Endothelial cell (in vitro differentiated cells): ENCODE results near the gene FRG2B. TPM values are rescaled to one million over a fixed set of nuclear protein-coding genes. Genes with fewer than 3 reads are reported as not detected.
A peak's percentile ranks its signal among the peaks of the same experiment; 100 is the strongest.
"Not testable (repeated sequence)": the region's sequence is repeated elsewhere in the genome, so short reads cannot be mapped to it uniquely, and the experiment has no call there.

Experiments
- DNase-seq: peaks from one replicate; pipeline ENCODE4 v3.0.0; 2021; ENCODE audit warnings: low spot score
- H3K27ac Mint-ChIP-seq: one replicate; pipeline ENCODE4 v1.8.0; 2021; ENCODE audit warnings: mixed read lengths, inconsistent platforms; ENCODE audit not compliant: unreplicated experiment
- H3K27me3 Mint-ChIP-seq: one replicate; pipeline ENCODE4 v1.8.0; 2021; ENCODE audit warnings: mild to moderate bottlenecking, moderate library complexity, mixed read lengths, inconsistent platforms; ENCODE audit not compliant: unreplicated experiment
- H3K36me3 Mint-ChIP-seq: one replicate; pipeline ENCODE4 v1.8.0; 2021; ENCODE audit warnings: mild to moderate bottlenecking, low read depth, mixed read lengths, inconsistent platforms; ENCODE audit not compliant: unreplicated experiment
- H3K4me1 Mint-ChIP-seq: one replicate; pipeline ENCODE4 v1.8.0; 2021; ENCODE audit warnings: mild to moderate bottlenecking, mixed read lengths, inconsistent platforms; ENCODE audit not compliant: unreplicated experiment
- H3K4me3 Mint-ChIP-seq: one replicate; pipeline ENCODE4 v1.8.0; 2021; ENCODE audit warnings: mild to moderate bottlenecking, mixed read lengths, inconsistent platforms; ENCODE audit not compliant: unreplicated experiment
- H3K9me3 Mint-ChIP-seq: one replicate; pipeline ENCODE4 v1.8.0; 2021; ENCODE audit warnings: mixed read lengths, inconsistent platforms; ENCODE audit not compliant: unreplicated experiment
- CTCF ChIP-seq: fragments of 200-600 bp; sonication (generic); IDR thresholded peaks from one replicate; pipeline ENCODE4 v1.5.0; 2021; ENCODE audit warnings: antibody characterized with exemption; ENCODE audit not compliant: unreplicated experiment
- total RNA-seq: library from RNA; stranded (reverse); fragmentation: NEBNext Ultra II Directional; extraction: Animal tissue kit (Norgen Biotek cat#: 25700); gene quantifications from one replicate; pipeline ENCODE4 v1.2.1, GENCODE V29; 2021; ENCODE audit not compliant: unreplicated experiment

The FRG2B gene
- total RNA-seq, 1 donor from 2014 or later, result 0.13 TPM

- no peak for TF ChIP-seq CTCF
- no peaks in the 10 kb centered on the region for H3K4me1 Mint-ChIP-seq
- DNase-seq, result no peak
- no peaks in the 10 kb centered on the region for H3K36me3 Mint-ChIP-seq
- H3K9me3 Mint-ChIP-seq, result no peaks in the 10 kb centered on the region
- H3K27me3 Mint-ChIP-seq, result peaks cover 3% of the 10 kb centered on the region
- no peak overlapping the region for H3K27ac Mint-ChIP-seq
- no peak overlapping the region for H3K4me3 Mint-ChIP-seq
Observed at GRCh38 chr10:133613699-133614098, 12.9 kb downstream of the FRG2B start.

DNA sequence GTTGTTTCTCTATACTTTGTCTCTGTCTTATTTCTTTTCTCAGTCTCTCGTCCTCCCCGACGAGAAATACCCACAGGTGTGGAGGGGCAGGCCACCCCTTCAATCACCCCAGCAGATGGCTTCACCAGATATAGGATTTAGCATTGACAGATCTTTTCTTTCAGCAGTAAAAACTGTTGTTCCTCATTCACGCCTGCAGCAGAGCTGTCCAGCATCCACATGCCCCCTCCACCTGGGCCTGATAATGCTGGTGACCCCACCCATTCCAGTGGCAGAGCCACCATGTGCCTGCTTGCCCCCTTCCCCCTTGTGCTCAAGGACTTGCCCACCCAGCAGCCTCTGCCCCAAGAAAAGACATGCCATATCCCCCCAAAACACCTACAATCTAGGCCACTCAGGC lies 15.5 kb downstream of the FRG2B start:
- no peaks in the 10 kb centered on the region for H3K9me3 Mint-ChIP-seq
- H3K36me3 Mint-ChIP-seq, result no peaks in the 10 kb centered on the region
- no peaks in the 10 kb centered on the region for H3K4me1 Mint-ChIP-seq
- DNase-seq, result no peak
- no peak overlapping the region for H3K4me3 Mint-ChIP-seq
- no peak overlapping the region for H3K27ac Mint-ChIP-seq
- H3K27me3 Mint-ChIP-seq, result peaks cover 2% of the 10 kb centered on the region
- TF ChIP-seq CTCF, result no peak

DNA sequence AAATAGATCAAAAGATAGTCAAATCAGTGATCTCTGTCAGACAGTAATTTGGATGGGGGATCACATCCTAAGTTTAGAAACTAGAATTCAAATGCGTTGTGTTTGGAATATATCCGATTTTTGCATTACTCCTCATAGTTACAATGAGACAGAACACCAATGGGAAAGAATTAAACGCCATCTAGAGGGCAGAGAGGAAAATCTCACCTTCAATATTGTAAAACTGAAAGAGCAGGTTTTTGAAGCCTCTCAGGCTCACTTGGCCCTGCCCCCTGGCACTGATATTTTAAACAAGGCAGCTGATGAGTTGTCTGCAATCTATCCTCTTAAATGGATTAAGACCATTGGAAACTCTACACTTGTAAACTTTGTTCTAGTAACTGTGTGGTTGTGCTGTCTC lies 17.7 kb downstream of the FRG2B start:
- no peak for DNase-seq
- H3K4me1 Mint-ChIP-seq, result no peaks in the 10 kb centered on the region
- peak; percentile 44 for TF ChIP-seq CTCF
- no peak overlapping the region for H3K27ac Mint-ChIP-seq
- no peaks in the 10 kb centered on the region for H3K9me3 Mint-ChIP-seq
- H3K36me3 Mint-ChIP-seq, result peaks cover 2% of the 10 kb centered on the region
- H3K27me3 Mint-ChIP-seq, result peaks cover 2% of the 10 kb centered on the region
- H3K4me3 Mint-ChIP-seq, result no peak overlapping the region

GRCh38 chr10:133603434-133603833 lies 23.2 kb downstream of the FRG2B start:
- not testable (repeated sequence) for H3K9me3 Mint-ChIP-seq, H3K27me3 Mint-ChIP-seq, H3K4me3 Mint-ChIP-seq, H3K27ac Mint-ChIP-seq, DNase-seq, H3K36me3 Mint-ChIP-seq
- peaks cover 13% of the 10 kb centered on the region for H3K4me1 Mint-ChIP-seq

DNA sequence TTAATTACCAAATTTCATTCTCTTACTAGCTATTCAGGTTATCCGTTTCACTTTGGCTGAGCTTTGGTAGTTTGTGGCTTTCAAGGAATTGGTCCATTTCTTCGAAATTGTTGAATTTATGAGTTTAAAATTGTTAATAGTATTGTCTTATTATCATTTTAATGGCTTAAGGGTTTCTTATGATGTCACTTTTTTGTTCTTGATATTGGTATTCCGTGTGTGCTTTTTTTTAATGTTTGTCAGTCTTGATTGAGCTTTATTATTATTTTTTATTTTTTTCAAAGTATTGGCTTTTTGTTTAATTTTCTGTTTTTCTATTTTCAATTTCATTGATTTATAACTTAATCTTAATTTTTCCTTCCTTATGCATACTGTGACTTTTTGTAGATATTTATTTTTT lies 25.9 kb downstream of the FRG2B start:
- no peak for TF ChIP-seq CTCF
- Mint-ChIP-seq H3K36me3 (peaks cover 3% of the 10 kb centered on the region), H3K27ac (no peak overlapping the region), H3K4me1 (peaks cover 13% of the 10 kb centered on the region), H3K9me3 (no peaks in the 10 kb centered on the region), H3K27me3 (no peaks in the 10 kb centered on the region), H3K4me3 (no peak overlapping the region)
- DNase-seq, result no peak

GRCh38 chr10:133599869-133600268 lies 26.7 kb downstream of the FRG2B start:
- not testable (repeated sequence) for H3K36me3 Mint-ChIP-seq, H3K9me3 Mint-ChIP-seq, H3K27me3 Mint-ChIP-seq, DNase-seq
- Mint-ChIP-seq H3K4me3 (peak overlapping the region; percentile 78), H3K27ac (peak overlapping the region; percentile 85), H3K4me1 (peaks cover 13% of the 10 kb centered on the region)
